Hematopoietic multipotent progenitor cell treated with erythropoietin and hydrocortisone succinate and interleukin-3 and kit ligand, for 17 days (in vitro differentiated cells): Measurements from ENCODE around the gene CNGB1.
A peak's percentile ranks its signal among the peaks of the same experiment; 100 is the strongest.
"Not testable (repeated sequence)": the region's sequence is repeated elsewhere in the genome, so short reads cannot be mapped to it uniquely, and the experiment has no call there.

Experiments used
- DNase-seq: peaks from one replicate; pipeline ENCODE4 v3.0.0-alpha.2; 2015; ENCODE audit warnings: low spot score

The CNGB1 gene

GRCh38 chr16:57904101-57904500 lies 66.8 kb downstream of the CNGB1 start:
- DNase-seq = no peak

- no peak for DNase-seq
Measured at GRCh38 chr16:57903656-57904055, 67.3 kb downstream of the CNGB1 start.

GRCh38 chr16:57901480-57902069 lies 69.4 kb downstream of the CNGB1 start:
- no peak for DNase-seq

GRCh38 chr16:57900796-57901479 lies 70.0 kb downstream of the CNGB1 start:
- no peak for DNase-seq

- peak; percentile 62 for DNase-seq
Measured at GRCh38 chr16:57899771-57900661, 70.9 kb downstream of the CNGB1 start.

- no peak for DNase-seq
Measured at GRCh38 chr16:57898961-57899360, 72.0 kb downstream of the CNGB1 start.

GRCh38 chr16:57897996-57898395 lies 72.9 kb downstream of the CNGB1 start:
- no peak for DNase-seq

- no peak for DNase-seq
Measured at GRCh38 chr16:57897053-57897784, 73.7 kb downstream of the CNGB1 start.

- DNase-seq = not testable (repeated sequence)
Measured at GRCh38 chr16:57895081-57895547, 75.8 kb downstream of the CNGB1 start.

- no peak for DNase-seq
Measured at GRCh38 chr16:57894390-57895080, 76.4 kb downstream of the CNGB1 start.

- DNase-seq = no peak
Measured at GRCh38 chr16:57893559-57894389, 77.2 kb downstream of the CNGB1 start.

GRCh38 chr16:57893217-57893558 lies 77.7 kb downstream of the CNGB1 start:
- DNase-seq = no peak

GRCh38 chr16:57892447-57893096 lies 78.4 kb downstream of the CNGB1 start:
- DNase-seq = no peak

- DNase-seq = no peak
Measured at GRCh38 chr16:57892041-57892440, 78.9 kb downstream of the CNGB1 start.

GRCh38 chr16:57890752-57891111 lies 80.2 kb downstream of the CNGB1 start:
- no peak for DNase-seq

- no peak for DNase-seq
Measured at GRCh38 chr16:57889960-57890751, 80.8 kb downstream of the CNGB1 start.

- DNase-seq = no peak
Measured at GRCh38 chr16:57889522-57889921, 81.4 kb downstream of the CNGB1 start.

- DNase-seq = no peak
Measured at GRCh38 chr16:57889111-57889510, 81.8 kb downstream of the CNGB1 start.

GRCh38 chr16:57888128-57888527 lies 82.8 kb downstream of the CNGB1 start:
- no peak for DNase-seq
